Fibroblast of skin of scalp (primary cell): ENCODE data around the gene ADAP1.
"Not testable (repeated sequence)": the region's sequence is repeated elsewhere in the genome, so short reads cannot be mapped to it uniquely, and the experiment has no call there.

Experiments used
- DNase-seq: peaks from one replicate; pipeline ENCODE4 v3.0.0-alpha.2; 2013

ADAP1 gene

DNA sequence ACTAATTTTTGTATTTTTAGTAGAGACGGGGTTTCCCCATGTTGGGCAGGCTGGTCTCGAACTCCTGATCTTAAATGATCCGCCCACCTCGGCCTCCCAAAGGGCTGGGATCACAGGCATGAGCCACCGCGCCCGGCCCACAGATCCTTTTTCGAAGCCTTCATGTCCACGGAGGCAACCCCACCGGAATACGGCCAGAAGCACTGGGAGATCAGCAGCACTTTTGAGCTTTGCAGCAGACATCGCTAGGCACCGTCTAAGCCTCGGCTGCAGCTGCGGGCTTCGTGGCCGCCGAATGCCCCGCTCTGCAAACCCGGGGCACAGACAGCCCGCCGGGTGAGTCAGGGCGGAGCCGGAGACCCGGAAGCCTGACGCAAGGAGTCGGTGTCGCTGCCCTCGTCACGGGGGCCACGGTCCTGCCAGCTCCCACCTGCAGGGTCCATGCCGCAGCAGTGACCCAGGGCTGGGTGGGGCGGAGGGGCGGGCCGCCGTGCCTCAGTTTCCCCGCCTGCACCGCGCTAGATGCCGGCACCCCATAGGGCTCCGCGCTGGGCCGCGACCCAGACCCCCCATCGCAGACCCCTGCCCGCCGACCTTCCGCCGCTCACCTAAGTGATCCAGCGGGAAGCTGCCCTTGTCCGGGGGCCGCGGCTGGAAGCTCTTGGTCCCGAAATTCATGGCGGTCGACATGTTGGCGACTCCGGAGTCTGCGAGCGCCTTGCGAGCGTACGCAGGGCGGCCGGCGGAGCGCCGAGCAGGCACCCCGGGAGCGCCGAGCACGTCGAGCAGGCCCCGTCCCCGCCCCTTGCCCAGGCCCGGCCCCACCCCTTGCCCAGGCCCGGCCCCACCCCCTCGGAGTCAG lies 20.6 kb upstream of the ADAP1 start, which contains the start of gene COX19:
Gene COX19 (minus strand): TSS at position 730 of the 862 bp plus-strand sequence. CDS start 40 bp downstream, at position 690.
- DNase-seq: peak; percentile 91

DNA sequence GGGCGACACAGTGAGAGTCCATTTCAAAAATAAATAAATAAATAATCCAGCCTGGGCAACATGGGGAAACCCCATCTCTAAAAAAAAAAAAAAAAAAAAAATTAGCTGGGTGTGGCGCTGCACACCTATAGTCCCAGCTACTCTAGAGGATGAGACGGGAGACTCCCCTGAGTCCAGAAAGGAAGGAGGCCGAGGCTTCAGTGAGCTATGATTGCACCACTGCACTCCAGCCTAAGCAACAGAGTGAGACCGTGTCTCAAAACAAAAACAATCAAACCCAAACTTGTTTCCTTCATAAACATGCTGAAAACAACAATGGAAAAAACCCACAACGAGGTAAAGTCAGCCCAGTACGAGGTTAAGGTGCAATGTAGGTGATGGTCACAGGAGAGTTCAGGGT lies 19.7 kb upstream of the ADAP1 start:
- no peak for DNase-seq

DNA sequence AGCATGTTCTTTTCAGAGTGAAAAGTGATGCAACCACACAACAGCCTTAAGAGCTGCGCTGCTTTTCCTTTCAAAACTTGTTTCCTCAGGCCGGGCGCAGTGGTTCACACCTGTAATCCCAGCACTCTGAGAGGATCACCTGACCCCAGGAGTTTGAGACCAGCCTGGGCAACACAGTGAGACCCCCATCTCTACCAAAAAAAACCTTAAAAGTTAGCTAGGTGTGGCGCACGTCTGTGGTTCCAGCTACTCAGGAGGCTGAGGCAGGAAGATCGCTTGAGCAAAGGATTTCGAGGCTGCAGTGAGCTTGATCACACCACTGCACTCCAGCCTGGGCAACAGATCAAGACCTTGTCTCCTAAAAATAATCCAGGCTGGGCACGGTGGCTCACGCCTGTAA lies 18.8 kb upstream of the ADAP1 start:
- no peak for DNase-seq

DNA sequence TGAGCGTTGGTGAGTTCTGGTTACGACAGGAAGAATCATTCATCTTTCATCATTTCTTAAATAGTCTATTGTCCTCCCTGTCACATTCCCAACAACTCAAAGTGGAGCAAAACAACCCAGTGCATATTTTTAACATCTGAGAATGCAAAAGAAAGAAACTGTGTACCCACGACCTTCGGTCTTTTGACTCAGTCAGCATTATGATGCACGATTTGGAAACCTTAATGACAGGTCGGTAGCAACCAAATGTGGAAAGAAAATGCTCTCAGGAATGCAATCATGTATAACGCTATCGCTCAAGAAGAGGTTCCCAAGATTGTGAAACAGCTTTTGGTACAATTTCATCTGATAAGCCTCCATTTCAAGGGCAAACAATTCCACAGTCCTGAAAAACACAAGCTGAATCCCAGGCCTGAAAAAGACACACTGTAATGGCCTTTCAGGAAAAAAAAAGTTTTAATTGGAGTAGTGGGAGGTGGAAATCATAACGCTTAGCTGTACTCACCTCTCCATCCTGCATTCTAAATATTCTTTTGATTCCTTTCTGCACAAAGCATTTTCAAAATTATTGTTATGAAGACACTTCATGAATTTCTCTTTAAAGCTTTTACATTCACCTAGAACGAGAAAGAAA lies 18.3 kb upstream of the ADAP1 start:
- DNase-seq: no peak

DNA sequence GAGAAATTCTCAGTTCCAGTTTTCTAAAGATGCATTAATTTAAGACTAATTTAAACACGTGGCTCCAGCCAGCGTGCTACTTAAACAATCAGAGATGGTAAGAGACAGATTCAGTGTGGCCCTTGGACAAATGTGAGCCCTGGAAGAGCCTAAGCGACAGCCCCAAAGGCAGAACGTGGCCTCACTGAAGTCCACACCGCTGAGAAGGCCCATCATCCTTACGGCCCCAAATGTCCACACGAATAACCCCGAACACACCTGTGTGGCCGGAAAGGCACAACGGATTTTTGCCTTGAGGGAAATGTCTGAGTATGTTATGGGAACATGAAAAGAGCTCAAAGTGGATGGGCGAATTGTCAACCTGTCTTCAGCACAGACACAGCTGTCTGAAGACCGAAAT lies 17.6 kb upstream of the ADAP1 start:
- DNase-seq: no peak

DNA sequence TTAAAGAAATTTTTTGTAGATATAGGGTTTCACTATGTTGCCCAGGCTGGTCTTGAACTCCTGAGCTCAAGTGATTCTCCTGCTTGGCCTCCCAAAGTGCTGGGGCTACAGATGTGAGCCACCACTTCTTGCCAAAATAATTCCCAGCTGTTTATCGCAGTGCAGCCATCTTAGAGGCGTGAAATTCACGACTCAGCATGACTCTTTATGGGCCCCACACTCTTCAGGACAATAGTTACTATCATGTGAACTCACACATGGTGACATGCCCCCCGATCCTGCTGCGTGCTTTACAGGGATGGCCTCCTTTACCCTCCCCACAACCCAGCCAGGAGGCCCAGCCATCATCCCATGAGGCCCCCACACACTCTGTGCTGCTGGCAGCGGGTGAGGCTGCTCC lies 16.3 kb upstream of the ADAP1 start:
- no peak for DNase-seq

DNA sequence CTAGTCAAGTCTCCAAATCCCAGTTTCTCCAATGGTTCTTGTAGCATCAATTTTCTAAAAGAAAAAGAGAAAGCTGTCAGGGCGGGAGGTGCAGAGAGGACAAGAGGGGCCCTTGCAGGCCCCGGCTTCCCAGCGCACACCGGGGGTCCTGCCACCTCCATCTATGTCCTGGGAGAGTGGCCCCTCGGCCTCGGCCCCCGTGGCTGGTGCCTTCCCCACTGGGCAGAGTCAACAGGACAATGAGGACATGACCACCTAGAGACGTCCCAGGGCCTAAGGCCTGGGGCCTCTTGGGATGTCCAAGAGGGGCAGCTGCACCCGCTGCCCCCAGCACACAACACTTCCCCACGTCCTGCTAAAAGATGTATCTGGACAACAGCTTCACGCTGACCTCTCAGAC lies 14.9 kb upstream of the ADAP1 start:
- no peak for DNase-seq

DNA sequence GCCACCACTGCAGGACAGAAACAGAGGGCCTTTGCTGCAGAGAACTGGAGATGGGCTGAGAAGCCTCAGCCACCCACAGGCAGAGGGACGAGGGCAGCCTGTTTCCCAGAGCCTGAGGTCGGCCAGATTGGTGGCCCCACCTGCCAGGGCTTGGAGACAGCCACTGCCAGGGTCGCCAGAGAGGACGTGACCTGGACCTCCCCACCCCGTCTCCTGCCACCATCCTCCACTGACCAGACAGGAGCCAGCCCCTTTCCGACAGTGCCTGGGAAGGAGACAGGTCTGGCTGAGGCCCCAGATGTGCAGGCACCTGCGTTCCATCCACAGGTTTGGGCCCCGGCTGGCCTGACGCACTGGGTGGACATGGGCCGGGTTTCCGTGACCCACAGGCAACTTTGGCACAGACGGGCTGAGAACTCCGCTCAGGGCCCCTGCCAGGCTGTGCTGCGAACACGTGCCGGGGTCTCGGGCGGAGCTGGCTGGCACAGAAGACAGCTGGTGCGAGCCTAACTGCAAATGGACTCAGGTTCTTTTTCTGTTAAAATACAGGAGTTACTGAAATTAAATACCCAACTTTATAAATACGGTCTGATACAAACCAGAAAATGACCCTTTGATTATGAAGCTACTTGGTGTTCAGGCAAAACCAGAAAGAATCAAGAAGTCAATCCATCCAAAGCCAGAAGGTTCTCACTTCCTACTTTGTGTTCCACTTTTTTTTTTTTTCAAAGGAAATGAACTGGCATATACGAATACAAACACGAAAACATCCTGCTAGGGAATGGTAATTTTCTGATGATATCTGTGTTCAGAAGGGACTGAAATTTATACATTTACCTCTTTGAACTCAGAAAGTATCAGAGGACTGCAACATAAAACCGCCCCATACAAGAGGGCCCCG lies 14.0 kb upstream of the ADAP1 start:
- DNase-seq: no peak

DNA sequence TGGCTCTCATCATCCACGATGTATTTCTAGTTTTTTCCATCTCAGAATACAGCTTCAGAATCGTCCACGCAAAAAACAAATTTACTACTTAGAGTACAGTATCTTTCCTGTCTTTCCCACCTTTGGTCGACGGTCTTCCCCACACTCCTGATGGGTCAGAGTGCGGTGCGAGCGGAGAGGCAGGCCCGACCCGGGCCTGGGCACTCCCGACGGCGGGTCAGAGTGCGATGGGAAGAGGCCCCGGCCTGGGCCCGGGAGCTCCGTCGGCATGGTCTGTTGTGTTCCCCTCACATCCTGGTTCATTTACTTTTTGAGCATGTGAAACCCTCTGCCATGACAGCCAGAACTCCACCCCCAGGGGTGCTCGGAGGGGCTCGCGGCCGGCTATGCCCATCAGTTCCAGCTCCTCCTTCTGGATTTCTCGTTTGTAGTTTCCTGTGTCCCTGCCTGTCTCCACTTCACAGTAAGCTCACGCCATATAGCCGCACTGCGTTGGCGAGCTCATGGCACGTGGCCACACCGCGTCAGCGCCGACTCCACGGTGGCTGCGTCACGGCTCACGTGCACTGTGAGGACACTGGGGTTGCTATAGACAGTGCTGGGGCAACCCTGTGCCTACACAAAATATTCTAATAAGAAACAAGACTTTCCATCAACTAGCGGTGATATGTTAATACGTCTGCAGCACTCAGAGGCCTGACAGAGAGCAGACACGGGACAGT lies 13.0 kb upstream of the ADAP1 start:
- no peak for DNase-seq

DNA sequence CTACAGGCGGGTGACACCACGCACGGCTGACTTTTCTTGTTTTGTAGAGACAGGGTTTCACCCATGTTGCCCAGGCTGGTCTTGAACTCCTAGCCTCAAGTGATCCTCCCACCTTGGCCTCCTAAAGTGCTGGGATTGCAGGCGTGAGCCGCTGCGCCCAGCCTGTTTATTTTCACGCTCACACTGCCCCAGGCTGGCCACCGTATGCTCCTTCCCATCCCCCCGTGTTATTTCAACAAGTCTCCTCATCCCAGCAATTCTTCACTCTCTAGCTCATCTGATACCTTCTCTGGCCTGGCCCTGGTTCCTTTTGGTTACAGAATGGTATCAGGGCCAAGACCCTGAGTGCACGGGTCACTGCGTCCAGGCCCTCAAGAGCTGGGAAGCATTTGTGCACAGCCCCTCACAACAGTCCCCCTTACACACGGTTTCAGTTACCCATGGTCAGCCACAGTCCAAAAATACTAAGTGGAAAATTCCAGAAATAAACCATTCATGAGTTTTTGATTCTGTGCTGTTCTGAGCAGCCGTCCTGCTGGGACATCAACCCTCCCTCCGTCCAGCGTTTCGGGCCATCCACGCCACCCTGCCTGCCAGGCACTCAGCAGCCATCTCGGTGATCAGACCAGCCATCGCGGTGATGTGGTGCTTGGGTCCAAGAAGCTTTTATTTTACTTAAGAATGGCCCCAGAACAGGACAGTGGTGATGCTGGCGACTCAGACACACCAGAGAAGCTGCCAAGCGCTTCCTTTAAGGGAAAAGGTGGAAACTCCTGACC lies 12.0 kb upstream of the ADAP1 start:
- no peak for DNase-seq

DNA sequence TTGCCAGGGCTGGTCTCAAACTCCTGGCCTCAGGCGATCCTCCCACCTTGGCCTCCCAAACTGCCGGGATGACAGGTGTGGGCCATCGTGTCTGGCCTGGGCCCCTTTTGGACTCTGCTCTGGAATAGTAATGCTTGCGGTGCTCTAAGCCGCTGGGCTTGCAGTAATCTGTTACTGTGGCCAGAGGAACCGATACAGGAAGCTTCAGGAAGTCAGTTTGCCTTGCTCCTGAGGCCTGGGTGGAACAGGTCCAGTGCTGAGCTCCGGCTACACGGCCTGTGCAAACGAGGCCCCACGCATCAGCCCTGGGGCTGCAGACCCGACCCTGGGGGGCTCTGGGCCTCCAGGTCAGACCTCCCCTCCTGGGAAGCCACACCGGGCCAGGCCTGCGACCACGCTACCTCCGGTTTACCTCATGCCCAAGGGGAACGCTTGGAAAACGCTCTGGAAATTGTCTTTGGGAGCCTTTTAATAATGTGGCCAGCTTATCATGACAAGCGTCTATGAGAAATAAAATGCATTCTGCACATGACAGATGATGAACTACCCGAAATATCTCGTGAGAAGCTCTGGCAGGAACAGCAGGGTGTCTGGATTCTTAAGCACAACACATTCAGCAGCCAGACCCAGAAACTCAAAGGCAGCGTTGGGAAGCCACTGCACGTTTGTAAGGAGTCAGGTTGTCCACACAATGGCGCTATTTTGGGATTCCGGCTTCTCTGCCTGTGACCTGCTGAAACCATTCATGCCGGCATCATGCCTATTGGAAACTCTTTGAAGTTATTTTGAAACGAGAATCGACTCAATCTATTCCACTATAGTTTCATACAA lies 10.1 kb upstream of the ADAP1 start:
- peak; percentile 85 for DNase-seq

DNA sequence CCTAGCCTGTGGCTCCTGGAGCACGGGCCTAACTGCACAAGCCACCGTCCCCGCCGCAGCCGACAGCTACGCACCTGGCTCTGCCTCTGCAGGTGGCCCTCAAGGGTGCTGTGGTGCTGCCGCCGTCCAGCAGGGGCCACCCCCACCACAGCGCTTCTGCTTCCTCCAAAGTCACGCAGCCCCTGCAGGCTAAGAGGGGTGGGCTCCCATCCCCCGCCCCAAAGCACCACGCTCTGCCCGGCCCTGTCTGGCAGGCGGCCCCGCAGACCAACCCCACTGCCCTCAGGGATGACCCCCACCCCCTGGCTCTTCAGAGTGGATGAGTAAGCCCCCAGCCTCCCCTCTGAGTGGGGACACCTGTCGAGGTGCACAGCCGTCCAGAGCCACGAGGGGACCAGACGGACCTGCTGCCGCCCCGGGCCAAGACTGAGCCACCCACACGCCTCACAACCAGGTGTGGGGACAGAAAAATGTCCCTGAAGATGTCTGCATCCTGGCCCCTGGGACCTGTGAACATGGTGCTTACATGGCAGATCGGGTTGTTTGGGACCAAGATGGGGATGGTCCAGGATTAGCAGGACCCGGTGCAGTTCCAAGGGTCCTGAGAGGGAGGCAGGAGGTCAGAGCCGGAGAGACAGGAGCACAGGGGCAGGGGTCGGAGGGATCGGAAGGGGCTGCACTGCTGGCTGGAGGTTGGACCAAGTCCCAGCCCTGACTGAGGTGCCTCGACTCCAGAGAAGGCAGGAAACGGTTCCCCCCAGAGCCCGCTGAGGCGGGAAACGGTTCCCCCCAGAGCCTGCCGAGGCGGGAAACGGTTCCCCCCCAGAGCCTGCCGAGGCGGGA lies 9.0 kb upstream of the ADAP1 start:
- DNase-seq: no peak

DNA sequence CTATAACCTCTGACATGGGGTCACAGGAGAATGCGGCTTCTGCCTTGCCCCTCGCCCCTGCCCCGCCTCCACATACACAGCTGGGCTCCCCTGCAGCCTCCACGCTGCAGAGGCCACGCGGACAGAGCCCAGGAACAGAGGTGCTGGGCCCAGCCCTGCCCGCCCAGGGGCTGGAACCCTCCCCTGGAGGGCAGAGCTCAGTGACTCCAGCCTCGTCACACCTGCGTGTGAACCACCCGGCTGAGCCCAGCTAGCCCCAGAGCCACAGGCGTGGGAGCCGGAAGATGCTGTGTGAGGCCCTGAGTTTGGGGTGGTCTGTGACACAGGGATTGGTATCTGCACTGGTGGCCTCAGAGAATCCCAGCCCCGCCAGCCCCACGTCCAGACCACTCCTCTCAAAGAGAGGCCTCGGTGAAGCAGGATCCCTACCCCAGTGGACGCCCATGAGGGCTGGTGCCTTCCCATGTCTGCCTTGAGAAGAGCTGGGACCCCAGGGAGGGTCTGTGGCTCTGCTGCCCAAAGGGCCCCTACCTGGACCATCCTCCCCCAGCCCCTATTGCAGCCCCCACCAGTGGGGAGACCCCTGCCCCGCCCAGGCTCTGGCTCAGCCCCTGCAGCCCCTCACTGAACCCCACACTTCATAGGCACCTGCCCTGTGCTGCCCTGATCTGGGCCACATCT lies 8.1 kb upstream of the ADAP1 start:
- no peak for DNase-seq

DNA sequence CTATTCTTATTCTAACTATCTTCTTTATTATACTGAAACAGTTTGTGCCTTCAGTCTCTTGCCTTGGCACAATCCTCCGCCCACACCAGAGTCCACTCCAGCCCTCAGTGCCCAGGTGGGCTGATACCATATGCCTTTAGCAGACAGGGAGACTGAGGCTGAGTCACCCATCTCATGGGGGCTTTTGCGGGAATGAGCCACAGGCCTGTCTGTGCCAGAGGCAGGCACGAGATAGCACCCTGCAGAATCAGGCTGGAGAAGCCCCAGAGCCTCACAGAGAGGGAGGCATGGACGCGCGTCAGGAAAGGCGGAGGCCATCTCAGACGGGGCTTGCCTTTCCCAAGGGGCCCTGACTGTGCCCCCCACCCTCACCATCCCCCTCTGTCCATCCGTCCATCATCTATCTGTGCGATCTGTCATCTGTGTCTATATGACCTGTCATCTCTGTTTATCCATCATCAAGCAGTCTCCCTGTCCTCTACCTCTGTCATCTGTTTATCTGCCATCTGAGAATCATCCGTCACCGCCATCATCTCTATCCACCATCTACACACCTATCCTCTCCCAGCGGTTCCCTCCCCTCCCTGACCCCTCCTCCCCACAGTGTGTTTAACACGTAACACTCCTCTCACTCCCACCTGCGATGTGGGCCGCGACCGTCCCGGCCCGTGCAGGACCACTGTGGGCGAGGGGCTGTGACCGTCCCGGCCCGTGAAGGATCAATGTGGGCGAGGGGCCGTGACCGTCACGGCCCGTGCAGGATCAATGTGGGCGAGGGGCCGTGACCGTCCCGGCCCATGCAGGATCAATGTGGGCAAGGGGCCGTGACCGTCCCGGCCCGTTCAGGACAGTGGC lies 7.3 kb upstream of the ADAP1 start:
- DNase-seq: no peak

DNA sequence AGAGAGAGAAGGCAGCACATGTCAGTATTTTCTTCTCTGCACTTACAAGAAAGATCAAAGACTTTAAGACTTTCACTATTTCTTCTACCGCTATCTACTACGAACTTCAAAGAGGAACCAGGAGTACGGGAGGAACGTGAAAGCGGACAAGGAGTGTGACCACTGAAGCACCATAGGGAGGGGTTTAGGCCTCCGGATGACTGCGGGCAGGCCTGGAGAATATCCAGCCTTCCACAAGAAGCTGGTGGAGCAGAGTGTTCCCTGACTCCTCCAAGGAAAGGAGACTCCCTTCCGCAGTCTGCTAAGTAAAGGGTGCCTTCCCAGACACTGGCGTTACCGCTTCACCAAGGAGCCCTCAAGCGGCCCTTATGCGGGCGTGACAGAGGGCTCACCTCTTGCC lies 6.5 kb upstream of the ADAP1 start:
- not testable (repeated sequence) for DNase-seq

DNA sequence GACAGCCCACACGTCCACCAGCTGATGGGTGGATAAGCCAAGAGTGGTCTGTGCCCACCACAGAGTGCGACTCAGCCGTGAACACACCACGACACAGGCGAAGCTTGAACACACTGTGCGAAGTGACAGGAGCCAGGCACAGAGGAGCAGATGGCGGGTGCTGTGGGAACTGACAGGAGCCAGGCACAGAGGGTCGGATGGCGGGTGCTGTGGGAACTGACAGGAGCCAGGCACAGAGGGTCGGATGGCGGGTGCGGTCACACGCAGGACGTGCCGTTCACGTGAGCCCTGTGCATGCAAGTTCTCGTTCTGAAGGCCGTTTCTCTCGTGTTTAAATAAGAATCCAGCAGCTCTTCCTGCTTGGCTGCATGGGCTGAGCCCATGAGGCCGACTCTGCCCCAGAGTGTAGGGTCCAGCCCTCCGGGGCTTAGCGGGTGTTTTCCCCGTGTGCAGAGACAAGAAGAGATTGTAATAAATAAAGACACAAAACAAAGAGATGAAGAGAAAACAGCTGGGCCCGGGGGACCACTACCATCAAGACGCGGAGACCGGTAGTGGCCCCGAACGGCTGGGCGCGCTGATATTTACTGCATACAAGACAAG lies 5.9 kb upstream of the ADAP1 start:
- DNase-seq: no peak

DNA sequence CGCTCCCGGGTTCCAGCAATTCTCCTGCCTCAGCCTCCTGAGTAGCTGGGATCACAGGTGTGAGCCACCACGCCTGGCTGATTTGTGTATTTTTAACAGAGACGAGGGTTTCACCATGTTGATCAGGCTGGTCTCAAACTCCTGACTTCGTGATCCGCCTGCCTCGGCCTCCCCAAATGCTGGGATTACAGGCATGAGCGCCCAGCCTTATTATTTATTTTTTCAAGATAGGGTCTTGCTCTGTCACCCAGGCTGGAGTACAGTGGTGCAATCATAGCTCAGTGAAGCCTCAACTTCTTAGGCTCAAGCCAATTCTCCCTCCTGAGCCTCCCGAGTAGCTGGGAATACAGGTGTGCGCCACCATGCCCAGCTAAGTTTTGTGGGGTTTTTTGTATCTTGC lies 5.3 kb upstream of the ADAP1 start:
- not testable (repeated sequence) for DNase-seq

DNA sequence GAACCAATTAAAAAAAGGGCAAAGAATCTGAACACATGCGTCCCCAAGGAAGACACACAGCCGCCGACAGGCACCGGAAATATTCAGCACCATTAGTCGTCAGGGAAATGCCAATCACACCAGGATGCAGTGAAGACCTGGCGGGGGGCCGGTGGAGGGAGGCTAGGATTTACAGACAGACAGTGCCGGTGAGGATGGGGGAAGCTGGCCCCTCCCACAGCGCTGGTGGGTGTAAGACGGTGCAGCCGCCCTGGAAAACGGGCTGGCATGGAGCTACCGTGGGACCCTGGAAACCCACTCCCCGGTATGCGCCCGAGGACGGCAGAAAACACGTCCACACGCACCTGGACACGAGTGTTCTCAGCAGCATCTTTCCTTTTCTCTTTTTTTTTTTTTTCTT lies 4.8 kb upstream of the ADAP1 start:
- peak; percentile 17 for DNase-seq
